CD14-positive monocyte (primary cell): ENCODE results near the gene TUBG1. TPM values are rescaled to one million over a fixed set of nuclear protein-coding genes. Genes with fewer than 3 reads are reported as not detected.
A peak's percentile ranks its signal among the peaks of the same experiment; 100 is the strongest.

Experiments
- DNase-seq, 3 donors: peaks; one replicate each; pipeline ENCODE4 v3.0.0-alpha.2; 2011 to 2022
- H2AFZ ChIP-seq: 2 replicates; pipeline ENCODE4 v1.6.0; 2012; ENCODE audit warnings: mild to moderate bottlenecking, low read depth, low read length, inconsistent platforms; ENCODE audit not compliant: insufficient read depth, poor library complexity, severe bottlenecking
- H3K27ac ChIP-seq, 2 donors: 1 replicate in 1 of 2; 2 replicates in 1 of 2; pipeline ENCODE4 v1.5.1; 2012 to 2013; ENCODE audit warnings: low read length in 2 of 2, control low read depth in 1 of 2, inconsistent platforms in 1 of 2, low read depth in 1 of 2, mild to moderate bottlenecking in 1 of 2
- H3K27me3 ChIP-seq, 2 donors: one replicate each; pipeline versions ENCODE4 v1.6.0 to v1.6.1; 2011 to 2013; ENCODE audit warnings: low read length in 2 of 2; ENCODE audit not compliant: control insufficient read depth in 2 of 2, insufficient read depth in 2 of 2
- H3K36me3 ChIP-seq, 2 donors: replicated peaks in 1 of 2; 1 replicate in 1 of 2; 2 replicates in 1 of 2; pipeline versions ENCODE4 v1.5.1 to v1.6.1; 2012 to 2013; ENCODE audit warnings: low read length in 2 of 2, control low read depth in 1 of 2, inconsistent platforms in 1 of 2, mild to moderate bottlenecking in 1 of 2; ENCODE audit not compliant: insufficient read depth in 2 of 2, control insufficient read depth in 1 of 2
- H3K4me1 ChIP-seq, 2 donors: 1 replicate in 1 of 2; 2 replicates in 1 of 2; pipeline versions ENCODE4 v1.5.1 to v1.6.1; 2012 to 2013; ENCODE audit warnings: low read length in 2 of 2, control low read depth in 1 of 2, inconsistent platforms in 1 of 2, mild to moderate bottlenecking in 1 of 2, moderate library complexity in 1 of 2; ENCODE audit not compliant: insufficient read depth in 2 of 2, control insufficient read depth in 1 of 2
- H3K4me2 ChIP-seq: replicated peaks from 2 replicates; pipeline ENCODE3; 2012; ENCODE audit warnings: low read length, moderate library complexity, mild to moderate bottlenecking; ENCODE audit not compliant: poor library complexity, severe bottlenecking; ENCODE audit errors: extremely low read depth
- H3K4me3 ChIP-seq, 3 experiments: fragments of 200-600 bp in 1 of 3; sonication (generic) in 1 of 3; replicated peaks in 1 of 3; 1 replicate in 2 of 3; 2 replicates in 1 of 3; pipeline ENCODE4 v1.5.1; 2011 to 2013; ENCODE audit warnings: low read length in 3 of 3, mild to moderate bottlenecking in 3 of 3, control low read depth in 2 of 3, low read depth in 2 of 3, inconsistent platforms in 1 of 3, moderate library complexity in 1 of 3
- H3K79me2 ChIP-seq: 2 replicates; pipeline ENCODE4 v1.6.0; 2012; ENCODE audit warnings: mild to moderate bottlenecking, control low read depth, inconsistent platforms, low read length, moderate library complexity; ENCODE audit not compliant: insufficient read depth
- H3K9ac ChIP-seq: 2 replicates; pipeline ENCODE4 v1.6.0; 2017; ENCODE audit warnings: low read length, mild to moderate bottlenecking; ENCODE audit not compliant: insufficient read depth, poor library complexity, severe bottlenecking
- H3K9me3 ChIP-seq, 2 donors: replicated peaks in 1 of 2; 1 replicate in 1 of 2; 2 replicates in 1 of 2; pipeline versions ENCODE4 v1.5.1 to v1.6.1; 2012 to 2013; ENCODE audit warnings: low read length in 2 of 2, control low read depth in 1 of 2; ENCODE audit not compliant: control insufficient read depth in 1 of 2, insufficient read depth in 1 of 2
- H4K20me1 ChIP-seq: 2 replicates; pipeline ENCODE4 v1.6.0; 2012; ENCODE audit warnings: mild to moderate bottlenecking, low read length, control low read depth, moderate library complexity; ENCODE audit not compliant: insufficient read depth
- H3K27ac Mint-ChIP-seq, 7 donors: one replicate each; pipeline ENCODE4 v1.8.0; 2020; ENCODE audit warnings: mild to moderate bottlenecking in 7 of 7, mixed read lengths in 7 of 7, moderate library complexity in 6 of 7, inconsistent platforms in 2 of 7
- H3K27me3 Mint-ChIP-seq, 3 donors: one replicate each; pipeline ENCODE4 v1.8.0; 2021 to 2022; ENCODE audit warnings: low read depth in 3 of 3, mild to moderate bottlenecking in 3 of 3, mixed read lengths in 3 of 3, moderate library complexity in 3 of 3, inconsistent platforms in 1 of 3
- H3K36me3 Mint-ChIP-seq, 2 donors: one replicate each; pipeline ENCODE4 v1.8.0; 2020; ENCODE audit warnings: mixed read lengths in 2 of 2, inconsistent platforms in 1 of 2, mild to moderate bottlenecking in 1 of 2
- H3K4me1 Mint-ChIP-seq: one replicate; pipeline ENCODE4 v1.8.0; 2020; ENCODE audit warnings: mild to moderate bottlenecking, mixed read lengths
- H3K4me3 Mint-ChIP-seq, 2 donors: one replicate each; pipeline ENCODE4 v1.8.0; 2020; ENCODE audit warnings: mild to moderate bottlenecking in 2 of 2, mixed read lengths in 2 of 2, moderate library complexity in 1 of 2
- H3K9me3 Mint-ChIP-seq, 7 donors: one replicate each; pipeline ENCODE4 v1.8.0; 2020 to 2022; ENCODE audit warnings: mixed read lengths in 7 of 7, mild to moderate bottlenecking in 6 of 7, moderate library complexity in 6 of 7, inconsistent platforms in 2 of 7
- WGBS: methylation state at CpG from one replicate; pipeline ENCODE4 v1.1.5; 2013; ENCODE audit warnings: missing lambda C conversion rate; ENCODE audit not compliant: insufficient coverage; 5-methylcytosine and 5-hydroxymethylcytosine counted together
- intact Hi-C, 2 donors: fragments of 100-400 bp; cut with micrococcal nuclease; formaldehyde crosslinking; loops; one replicate each; pipeline versions ENCODE4 v1.15.0 to v1.15.1; 2023
- polyA plus RNA-seq, 3 donors: library from polyadenylated mRNA; depleted of rRNA in 1 of 3; unstranded in 2 of 3; stranded (reverse) in 1 of 3; fragments of 300-500 nt in 2 of 3; fragments of >200 nt in 1 of 3; fragmentation: Illumina TruSeq in 2 of 3; gene quantifications; 1 replicate in 2 of 3; 2 replicates in 1 of 3; pipeline ENCODE4 v1.2.3, GENCODE V29; 2012 to 2021
- TF ChIP-seq, protein P1 (sequence below): fragments of 200-600 bp; IDR thresholded peaks from one replicate; pipeline ENCODE4 v1.8.0; 2022; ENCODE audit warnings: antibody characterized with exemption, mild to moderate bottlenecking

Gene TUBG1
- polyA plus RNA-seq, 3 donors, result 7.5 to 17.4 (median 10.2) TPM

DNA sequence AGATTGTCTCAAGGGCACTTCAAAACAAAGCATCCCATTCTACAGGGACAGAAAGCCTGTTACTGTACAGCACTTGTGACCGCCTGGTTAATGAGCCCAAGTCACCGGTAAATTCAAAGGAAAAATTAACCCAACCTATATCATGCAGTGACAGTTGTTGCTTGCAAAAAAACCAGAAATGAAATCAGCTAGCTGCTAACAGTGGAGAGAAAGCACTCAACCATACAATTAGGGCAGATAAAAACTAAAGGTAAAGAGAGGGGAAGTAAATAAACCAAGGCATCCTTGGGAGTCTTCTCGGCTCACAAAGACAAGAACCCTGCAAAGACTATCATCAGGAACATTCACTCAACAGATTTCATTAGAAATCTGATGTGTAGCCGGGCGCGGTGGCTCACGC, 6.2 kb upstream of the TUBG1 start:
- 100% methylated on average over 5 of the region's 7 CpGs for WGBS
- Histone ChIP-seq H3K9ac (no peak overlapping the region), H4K20me1 (peaks cover 100% of the 10 kb centered on the region), H3K4me3 (no peak overlapping the region), H3K27me3 (no peaks in the 10 kb centered on the region), H3K9me3 (no peaks in the 10 kb centered on the region), H3K4me2 (no peak overlapping the region), H3K27ac (no peak overlapping the region), H3K4me1 (peaks cover 15 to 18% of the 10 kb centered on the region in 2 donors), H3K79me2 (peaks cover 95% of the 10 kb centered on the region), H3K36me3 (peaks cover 13 to 26% of the 10 kb centered on the region in 2 donors), H2AFZ (no peak overlapping the region)
- H3K27ac Mint-ChIP-seq, result no peak overlapping the region
- no peaks in the 10 kb centered on the region for H3K27me3 Mint-ChIP-seq
- DNase-seq, result no peak
- intact Hi-C loops, result no loop called here
- peaks cover 26 to 44% of the 10 kb centered on the region in 2 donors for H3K36me3 Mint-ChIP-seq
- peaks cover 21% of the 10 kb centered on the region for H3K4me1 Mint-ChIP-seq
- no peak overlapping the region for H3K4me3 Mint-ChIP-seq
- TF ChIP-seq, protein P1, sequence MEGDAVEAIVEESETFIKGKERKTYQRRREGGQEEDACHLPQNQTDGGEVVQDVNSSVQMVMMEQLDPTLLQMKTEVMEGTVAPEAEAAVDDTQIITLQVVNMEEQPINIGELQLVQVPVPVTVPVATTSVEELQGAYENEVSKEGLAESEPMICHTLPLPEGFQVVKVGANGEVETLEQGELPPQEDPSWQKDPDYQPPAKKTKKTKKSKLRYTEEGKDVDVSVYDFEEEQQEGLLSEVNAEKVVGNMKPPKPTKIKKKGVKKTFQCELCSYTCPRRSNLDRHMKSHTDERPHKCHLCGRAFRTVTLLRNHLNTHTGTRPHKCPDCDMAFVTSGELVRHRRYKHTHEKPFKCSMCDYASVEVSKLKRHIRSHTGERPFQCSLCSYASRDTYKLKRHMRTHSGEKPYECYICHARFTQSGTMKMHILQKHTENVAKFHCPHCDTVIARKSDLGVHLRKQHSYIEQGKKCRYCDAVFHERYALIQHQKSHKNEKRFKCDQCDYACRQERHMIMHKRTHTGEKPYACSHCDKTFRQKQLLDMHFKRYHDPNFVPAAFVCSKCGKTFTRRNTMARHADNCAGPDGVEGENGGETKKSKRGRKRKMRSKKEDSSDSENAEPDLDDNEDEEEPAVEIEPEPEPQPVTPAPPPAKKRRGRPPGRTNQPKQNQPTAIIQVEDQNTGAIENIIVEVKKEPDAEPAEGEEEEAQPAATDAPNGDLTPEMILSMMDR, result no peak
- peaks cover 0 to 2% (median 0%) of the 10 kb centered on the region in 7 donors for H3K9me3 Mint-ChIP-seq

DNA sequence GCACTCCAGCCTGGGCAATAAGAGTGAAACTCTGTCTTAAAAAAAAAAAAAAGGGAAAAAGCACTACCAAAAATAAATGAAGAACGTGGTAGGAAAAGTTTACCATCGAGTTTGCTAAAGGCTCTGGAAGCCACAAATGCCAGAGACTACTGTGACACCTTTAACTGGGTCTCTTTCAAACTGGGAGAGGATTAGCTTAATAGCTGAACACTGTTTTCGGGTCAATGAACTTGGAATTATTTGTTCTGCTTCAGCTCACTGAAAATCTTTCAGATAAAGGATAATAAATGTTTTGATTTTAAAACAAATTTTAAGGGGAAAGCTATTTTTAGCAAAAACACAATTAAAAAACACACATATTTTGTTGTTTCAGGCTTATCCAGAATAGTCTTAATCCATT, 1.7 kb upstream of the TUBG1 start:
- H3K36me3 Mint-ChIP-seq, result peaks cover 24 to 36% of the 10 kb centered on the region in 2 donors
- peak overlapping the region in 1 of 7 donors; percentile 84 for H3K27ac Mint-ChIP-seq
- H3K27me3 Mint-ChIP-seq, result peaks cover 0 to 1% (median 0%) of the 10 kb centered on the region in 3 donors
- Histone ChIP-seq H3K27ac (no peak overlapping the region), H3K4me3 (peak overlapping the region in 1 of 3 experiments; percentile 92), H3K27me3 (no peaks in the 10 kb centered on the region), H2AFZ (no peak overlapping the region), H3K4me1 (peaks cover 21 to 32% of the 10 kb centered on the region in 2 donors), H3K9me3 (no peaks in the 10 kb centered on the region), H3K4me2 (peak overlapping the region; percentile 86), H3K79me2 (peaks cover 68% of the 10 kb centered on the region), H4K20me1 (peaks cover 64% of the 10 kb centered on the region), H3K36me3 (peaks cover 12 to 30% of the 10 kb centered on the region in 2 donors), H3K9ac (peak overlapping the region; percentile 91)
- H3K4me1 Mint-ChIP-seq, result peaks cover 31% of the 10 kb centered on the region
- TF ChIP-seq, protein P1, result no peak
- 83% methylated on average over 1 of the region's 3 CpGs for WGBS
- H3K9me3 Mint-ChIP-seq, result peaks cover 0 to 2% (median 0%) of the 10 kb centered on the region in 7 donors
- intact Hi-C loops, result loop anchor here (2.0 to 5.0 kb wide), 2 partner anchors 40 to 69 kb away; partner anchors contain the start of genes MLX (in 1 of the 2) and PLEKHH3 (in 1 of the 2)
- peak overlapping the region in 1 of 2 donors; percentile 100 for H3K4me3 Mint-ChIP-seq
- DNase-seq, result no peak
